Measurements from ENCODE around the gene CAMK1. TPM values are rescaled to one million over a fixed set of nuclear protein-coding genes. Genes with fewer than 3 reads are reported as not detected.

The CAMK1 gene
- total and polyA plus RNA-seq, 2 donors (not counting 3 experiments of a cell fraction or from before 2014, with no cell fraction given): 23.5 to 28.4 TPM

DNA sequence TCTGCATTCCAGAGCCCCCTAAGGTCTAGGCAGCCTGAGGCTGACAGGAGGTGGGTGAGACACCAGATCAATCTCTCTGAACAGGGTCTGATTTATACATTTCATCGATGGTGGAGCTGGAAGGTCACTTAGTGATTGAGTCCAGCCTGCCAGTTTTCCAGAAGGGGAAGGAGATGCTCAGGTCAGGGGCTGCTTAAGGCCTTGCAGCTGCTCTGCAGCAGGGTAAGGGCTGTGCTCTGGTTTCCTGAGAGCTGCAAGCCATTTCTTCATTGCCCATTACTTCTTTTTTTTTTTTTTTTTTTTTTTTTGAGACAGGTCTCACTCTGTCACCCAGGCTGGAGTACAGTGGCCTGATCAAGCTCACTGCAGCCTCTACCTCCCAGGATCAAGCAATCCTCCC lies 11.8 kb upstream of the CAMK1 start:
- no peak overlapping the region for H2AFZ ChIP-seq (ENCODE audit: low read depth, low read length)
- H3K4me1 ChIP-seq (ENCODE audit: control insufficient read depth, extremely low read depth, insufficient read depth, low read length): no peaks in the 10 kb centered on the region
- DNase-seq (ENCODE audit: low read depth, low spot score) (no peak), FAIRE-seq (no peak)
- H3K9me3 ChIP-seq (replicated peaks; ENCODE audit: control insufficient read depth, insufficient read depth, low read length): no peaks in the 10 kb centered on the region
- no TSS peak for BruUV-seq (replicated peaks)
- intact Hi-C loops (cut with micrococcal nuclease): no loop called here
- no peaks in the 10 kb centered on the region for H3K27me3 ChIP-seq (ENCODE audit: control insufficient read depth in 2 of 2, insufficient read depth in 2 of 2, low read length in 2 of 2)
- ChIA-PET POLR2A (interaction anchor here (0.7 kb wide), 1 partner anchor 181 kb away, joined by 7 read pairs; no protein-coding TSS in a partner anchor), CTCF (interaction anchor here (0.6 to 1.3 kb wide), 2 partner anchors 9 to 11 kb away, joined by 3 read pairs; partner anchors contain the start of gene TADA3)
- H3K4me2 ChIP-seq (ENCODE audit: insufficient read depth, low read length): no peak overlapping the region
- H3K79me2 ChIP-seq (ENCODE audit: control insufficient read depth, insufficient read depth, low read length): no peaks in the 10 kb centered on the region
- no peaks in the 10 kb centered on the region for H4K20me1 ChIP-seq (replicated peaks; ENCODE audit: control insufficient read depth, extremely low read depth, insufficient read depth, low read length)
- dilution Hi-C loops (cut with MboI; ENCODE audit: extremely low pct_ligation_motif_present, low sequenced_read_pairs): no loop called here
- no peak overlapping the region for H3K4me3 ChIP-seq (replicated peaks in 1 of 3; ENCODE audit: insufficient read depth in 1 of 3, low read depth in 1 of 3, low read length in 3 of 3)
- H3K36me3 ChIP-seq (ENCODE audit: control insufficient read depth in 2 of 2, extremely low read depth in 1 of 2, insufficient read depth in 2 of 2, low read length in 2 of 2): peaks cover 0 to 5% of the 10 kb centered on the region in 2 experiments
- no peaks in the 10 kb centered on the region for H3K9me1 ChIP-seq (replicated peaks; ENCODE audit: control insufficient read depth, extremely low read depth, insufficient read depth, low read length)
- no peak overlapping the region for H3K27ac ChIP-seq (ENCODE audit: insufficient read depth, low read depth, low read length)
- TF ChIP-seq, protein P1, sequence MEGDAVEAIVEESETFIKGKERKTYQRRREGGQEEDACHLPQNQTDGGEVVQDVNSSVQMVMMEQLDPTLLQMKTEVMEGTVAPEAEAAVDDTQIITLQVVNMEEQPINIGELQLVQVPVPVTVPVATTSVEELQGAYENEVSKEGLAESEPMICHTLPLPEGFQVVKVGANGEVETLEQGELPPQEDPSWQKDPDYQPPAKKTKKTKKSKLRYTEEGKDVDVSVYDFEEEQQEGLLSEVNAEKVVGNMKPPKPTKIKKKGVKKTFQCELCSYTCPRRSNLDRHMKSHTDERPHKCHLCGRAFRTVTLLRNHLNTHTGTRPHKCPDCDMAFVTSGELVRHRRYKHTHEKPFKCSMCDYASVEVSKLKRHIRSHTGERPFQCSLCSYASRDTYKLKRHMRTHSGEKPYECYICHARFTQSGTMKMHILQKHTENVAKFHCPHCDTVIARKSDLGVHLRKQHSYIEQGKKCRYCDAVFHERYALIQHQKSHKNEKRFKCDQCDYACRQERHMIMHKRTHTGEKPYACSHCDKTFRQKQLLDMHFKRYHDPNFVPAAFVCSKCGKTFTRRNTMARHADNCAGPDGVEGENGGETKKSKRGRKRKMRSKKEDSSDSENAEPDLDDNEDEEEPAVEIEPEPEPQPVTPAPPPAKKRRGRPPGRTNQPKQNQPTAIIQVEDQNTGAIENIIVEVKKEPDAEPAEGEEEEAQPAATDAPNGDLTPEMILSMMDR (IDR thresholded peaks at IDR 0.05; ENCODE audit: extremely low read depth in 1 of 2, insufficient read depth in 1 of 2, low read depth in 1 of 2, low read length in 2 of 2): no peak
- TF ChIP-seq, protein P2, sequence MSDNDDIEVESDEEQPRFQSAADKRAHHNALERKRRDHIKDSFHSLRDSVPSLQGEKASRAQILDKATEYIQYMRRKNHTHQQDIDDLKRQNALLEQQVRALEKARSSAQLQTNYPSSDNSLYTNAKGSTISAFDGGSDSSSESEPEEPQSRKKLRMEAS (IDR thresholded peaks at IDR 0.05; ENCODE audit: insufficient read depth, insufficient read length): no peak
- no peak for TF ChIP-seq POLR2A (IDR thresholded peaks at IDR 0.05; ENCODE audit: low read depth, low read length)
- no peak for TF ChIP-seq JUN (IDR thresholded peaks at IDR 0.05; ENCODE audit: borderline replicate concordance, insufficient read depth, insufficient read length, low read depth)
- no peak for TF ChIP-seq MYC (IDR thresholded peaks at IDR 0.05; ENCODE audit: low read depth, low read length)
- no peak for TF ChIP-seq FOS (IDR thresholded peaks at IDR 0.05; ENCODE audit: borderline replicate concordance, insufficient read depth, low read length)
- TF ChIP-seq POLR2AphosphoS5 (IDR thresholded peaks at IDR 0.05; ENCODE audit: insufficient read depth, low read depth, low read length): no peak
- TF ChIP-seq GATA2 (IDR thresholded peaks at IDR 0.05; ENCODE audit: insufficient read depth, insufficient read length, low read depth, low read length): no peak
- TF ChIP-seq EZH2 (IDR thresholded peaks at IDR 0.05; ENCODE audit: borderline replicate concordance, low read depth, low read length, severe bottlenecking): no peak
- no peak overlapping the region for H3K9ac ChIP-seq (replicated peaks; ENCODE audit: extremely low read depth, insufficient read depth, low read length)
